GM19043 (cell line): Measurements from ENCODE around the gene ZBTB12.
"Not testable (repeated sequence)": the region's sequence is repeated elsewhere in the genome, so short reads cannot be mapped to it uniquely, and the experiment has no call there.

Experiments used
- ATAC-seq: cut with Tn5 transposase; IDR thresholded peaks from one replicate; pipeline ENCODE4 v1.9.1; 2021; ENCODE audit warnings: low read depth; ENCODE audit not compliant: unreplicated experiment

ZBTB12 gene

DNA sequence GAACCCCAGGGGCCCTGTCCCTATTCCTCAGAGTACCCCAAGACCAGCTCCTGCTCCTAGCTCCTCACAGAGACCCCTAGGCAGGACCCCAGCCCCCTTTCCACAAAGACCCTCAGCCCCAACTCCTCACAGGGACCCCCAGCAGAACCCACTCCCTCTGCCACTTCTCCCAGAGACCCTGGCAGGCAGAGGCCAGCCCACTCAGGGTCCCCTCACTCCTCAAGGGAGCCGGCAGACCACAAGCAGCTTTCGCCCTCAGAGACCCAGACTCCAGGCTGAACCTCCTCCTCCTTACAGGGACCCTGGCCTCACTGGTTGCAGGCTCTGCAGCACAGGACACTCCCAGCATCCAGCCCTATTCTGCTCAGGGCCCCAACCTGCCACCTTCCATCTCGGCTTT is 23.7 kb downstream of the ZBTB12 start:
- ATAC-seq = no peak

DNA sequence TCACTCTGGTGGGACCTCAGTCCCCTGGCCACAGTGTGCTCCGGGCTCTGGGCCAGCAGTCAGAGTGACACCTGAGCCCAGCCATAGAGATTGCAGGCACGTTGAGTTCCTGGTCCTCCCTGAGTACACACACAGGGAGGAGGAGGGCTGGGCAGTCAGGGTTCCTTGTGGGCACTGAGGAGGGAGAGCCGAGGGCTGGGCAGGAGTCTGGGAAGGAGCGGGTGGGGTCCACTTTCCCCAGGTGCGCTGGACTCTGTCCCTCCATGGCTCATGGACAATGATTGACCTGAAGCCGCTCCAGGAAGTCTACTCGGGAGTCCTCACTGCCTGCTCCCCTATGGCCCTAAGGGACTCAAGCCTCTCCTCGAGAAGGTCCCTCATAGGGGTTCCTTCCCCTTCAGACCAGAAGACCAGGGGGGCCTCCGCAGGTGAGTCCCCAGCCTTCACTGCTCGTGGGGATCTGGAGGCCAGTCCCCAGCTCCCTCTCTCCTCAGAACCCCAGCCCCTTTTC is 24.2 kb downstream of the ZBTB12 start:
- no peak for ATAC-seq

DNA sequence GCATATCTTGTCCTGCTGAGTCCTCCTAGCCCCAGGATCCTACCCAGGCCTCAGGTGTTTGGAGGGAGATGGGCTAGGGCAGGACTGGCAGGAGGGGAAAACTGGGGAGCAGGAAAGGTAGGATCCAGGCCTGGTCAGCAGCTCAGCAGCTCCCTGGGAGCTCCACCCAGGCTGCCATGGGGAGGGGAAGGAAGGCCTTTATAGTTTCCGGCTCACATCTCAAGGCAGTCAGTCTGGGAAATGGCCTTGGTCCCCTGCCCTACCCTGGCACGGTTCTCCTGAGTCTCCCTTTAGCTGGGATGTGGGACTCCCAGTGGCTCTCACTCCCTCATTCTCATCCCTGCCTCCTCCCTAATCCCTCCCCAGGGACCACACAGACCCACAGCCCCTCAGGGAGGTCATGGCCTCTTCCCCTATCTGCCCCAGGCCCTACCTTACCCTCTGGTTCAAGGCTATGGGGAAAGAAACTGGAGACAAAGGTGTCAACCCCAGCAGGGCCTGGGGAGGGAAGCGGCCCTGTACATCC is 24.7 kb downstream of the ZBTB12 start:
- no peak for ATAC-seq

DNA sequence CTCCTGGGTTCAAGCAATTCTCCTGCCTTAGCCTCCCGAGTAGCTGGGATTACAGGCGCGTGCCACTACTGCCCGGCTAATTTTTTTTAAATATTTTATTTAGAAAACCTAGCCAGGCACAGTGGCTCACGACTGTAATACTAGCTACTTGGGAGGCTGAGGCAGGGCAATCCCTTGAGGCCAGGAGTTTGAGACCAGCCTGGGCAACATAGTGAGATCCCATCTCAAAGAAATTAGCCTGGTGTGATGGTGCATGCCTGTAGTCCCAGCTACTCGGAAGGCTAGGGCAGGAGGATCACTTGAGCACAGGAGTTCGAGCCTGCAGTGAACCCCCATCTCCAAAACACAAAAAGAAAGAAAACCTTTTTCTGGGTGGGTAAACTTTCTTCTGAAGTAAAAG is 25.5 kb downstream of the ZBTB12 start:
- ATAC-seq = no peak

DNA sequence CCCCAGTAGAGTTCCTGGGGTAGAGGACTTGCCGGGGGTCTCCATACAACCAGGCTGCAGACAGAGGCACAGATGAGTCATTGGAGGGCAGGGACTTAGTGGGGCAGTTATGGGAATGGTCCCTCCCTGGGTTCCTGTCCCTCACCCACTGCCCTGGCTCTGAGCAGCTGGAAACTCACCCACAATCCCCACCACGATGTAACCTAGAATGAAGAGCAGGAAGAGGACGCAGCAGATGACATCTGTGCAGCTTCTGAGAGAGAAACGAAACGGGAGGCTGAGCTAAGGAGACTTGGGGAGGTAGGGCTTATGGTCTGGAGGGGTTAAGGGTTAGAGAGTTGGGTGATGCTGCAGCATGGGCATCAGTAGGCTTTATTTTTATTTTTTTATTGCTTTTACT is 26.0 kb downstream of the ZBTB12 start:
- no peak for ATAC-seq

DNA sequence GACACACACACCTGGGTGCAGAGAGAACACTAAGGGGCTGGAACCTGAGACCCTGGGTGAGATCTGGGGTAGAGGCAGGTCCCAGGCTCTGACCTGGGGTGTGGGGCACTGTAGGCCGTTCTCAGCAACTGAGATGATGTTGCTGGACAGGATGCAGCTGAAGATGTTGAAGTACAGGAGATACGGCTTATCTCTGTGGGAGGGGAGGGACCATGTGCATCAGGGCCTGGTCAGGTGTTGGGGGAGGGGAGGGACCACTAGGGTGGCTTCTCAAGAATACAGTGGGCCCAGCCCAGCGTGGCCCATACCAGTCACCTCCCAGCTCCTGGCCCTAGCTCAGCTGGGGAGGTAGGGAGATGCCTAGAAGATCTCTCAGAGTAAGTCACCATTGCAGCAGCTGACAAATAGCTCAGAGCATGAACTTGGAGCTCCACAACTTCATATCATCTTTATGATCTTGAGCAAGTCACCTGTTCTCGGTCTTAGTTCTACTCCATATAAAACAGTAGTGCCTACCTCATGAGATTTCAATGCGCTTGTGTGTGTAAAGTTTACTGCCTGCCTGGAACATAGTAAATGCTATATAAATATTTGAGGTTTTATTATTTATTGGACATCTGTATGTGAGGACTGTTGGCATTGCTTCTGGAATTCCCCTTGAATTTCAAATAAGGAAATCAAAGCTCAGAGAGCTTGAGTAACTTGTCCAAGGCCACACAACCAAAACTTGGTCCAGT is 26.9 kb downstream of the ZBTB12 start:
- ATAC-seq = no peak

DNA sequence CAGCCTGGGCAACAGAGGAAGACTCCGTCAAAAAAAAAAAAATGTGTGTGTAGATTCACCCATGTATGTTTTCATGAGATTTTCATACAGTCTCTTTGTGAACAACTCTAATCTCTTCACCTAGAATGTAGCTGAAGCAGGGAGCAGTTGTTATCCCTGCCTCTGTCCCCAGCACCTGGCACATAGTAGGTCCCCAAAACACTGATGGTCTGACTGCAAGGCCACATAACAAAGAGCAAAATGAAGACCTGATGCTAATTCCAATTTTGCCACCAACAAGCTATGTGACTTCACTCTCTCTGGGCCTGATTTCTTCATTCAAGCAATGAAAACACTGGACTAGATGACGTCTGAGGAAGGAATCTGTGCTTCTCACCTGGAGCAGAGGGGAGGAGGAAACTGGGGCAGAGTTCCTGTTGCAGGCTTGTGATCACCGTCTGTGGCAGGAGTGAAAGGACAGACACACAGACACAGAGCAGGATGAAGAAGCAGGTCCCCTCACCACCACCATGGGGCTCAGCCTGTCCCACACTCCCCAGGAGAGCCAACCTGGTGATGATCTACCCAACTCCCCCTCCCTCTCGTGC is 27.7 kb downstream of the ZBTB12 start:
- ATAC-seq = no peak

DNA sequence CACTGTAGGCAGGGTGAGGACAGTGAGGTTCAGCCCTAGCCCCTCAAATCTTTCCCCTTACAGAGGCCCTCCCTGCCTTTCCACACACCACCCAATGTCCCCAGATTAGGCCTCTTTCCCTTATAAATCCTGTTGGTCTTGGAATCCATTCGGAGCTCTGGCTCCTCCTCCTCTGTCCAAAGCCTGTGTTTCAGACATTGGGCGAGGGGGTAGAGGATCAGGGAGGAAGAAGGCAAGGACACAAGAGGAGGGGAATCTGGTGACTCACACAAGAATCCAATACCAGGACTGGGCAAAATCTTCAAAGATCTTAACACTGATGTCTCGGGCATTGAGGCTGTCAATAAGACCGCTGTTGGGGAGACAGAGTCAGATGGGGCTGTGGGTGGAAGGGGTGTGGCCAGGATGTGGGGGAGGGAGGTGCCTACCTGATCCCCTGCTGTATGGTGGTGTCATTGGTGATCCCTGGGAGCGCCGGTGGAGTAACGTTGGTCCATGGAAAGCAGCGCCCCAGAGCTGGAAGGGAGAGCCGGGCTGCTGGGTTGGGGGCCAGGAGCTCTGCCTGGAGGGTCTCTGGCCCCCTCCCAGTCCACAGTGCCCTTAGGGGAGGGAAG is 30.7 kb downstream of the ZBTB12 start:
- no peak for ATAC-seq

DNA sequence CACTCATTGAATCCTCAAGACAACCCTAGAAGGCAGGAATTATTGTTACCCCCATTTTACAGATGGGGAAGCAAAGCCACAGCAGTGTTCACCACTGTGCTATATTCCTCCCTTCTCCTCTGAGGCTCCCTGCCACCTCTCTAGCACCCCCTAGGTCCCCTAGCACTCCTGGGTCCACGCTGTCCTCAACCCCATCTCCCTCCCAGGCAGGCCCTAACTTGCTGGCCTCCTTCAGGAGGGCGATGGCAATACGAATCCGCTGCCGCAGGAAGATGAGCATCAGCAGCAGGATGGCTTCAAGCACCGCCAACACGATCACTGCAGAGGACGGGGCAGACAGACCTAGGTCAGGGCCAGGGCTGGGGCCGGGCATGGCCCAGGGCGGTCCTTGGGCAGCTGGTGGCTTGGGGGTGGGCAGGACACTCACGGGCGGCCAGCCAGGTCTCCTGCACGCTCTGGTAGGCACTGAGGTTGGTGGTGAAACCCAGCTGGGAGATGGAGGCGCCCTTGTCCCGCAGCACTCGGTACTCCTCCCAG is 31.4 kb downstream of the ZBTB12 start:
- no peak for ATAC-seq

DNA sequence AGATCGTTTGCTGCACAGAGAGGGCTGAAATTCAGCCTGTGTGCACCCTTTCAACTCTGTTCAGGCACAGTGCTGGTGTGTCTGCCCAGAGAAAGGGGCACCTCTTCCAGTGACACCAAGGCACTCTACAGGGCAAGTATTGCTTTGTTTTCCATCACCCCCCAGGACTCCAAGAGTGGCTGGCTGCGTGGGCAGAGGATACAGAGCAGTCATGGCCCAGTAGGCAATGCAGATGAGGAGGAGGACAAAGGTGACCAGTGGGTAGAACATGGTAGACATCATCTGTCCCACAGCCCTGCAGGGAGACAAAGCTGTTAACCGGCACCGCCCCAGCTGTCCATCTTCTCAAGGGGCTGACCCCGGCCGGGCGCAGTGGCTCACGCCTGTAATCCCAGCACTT is 32.5 kb downstream of the ZBTB12 start:
- ATAC-seq = no peak

DNA sequence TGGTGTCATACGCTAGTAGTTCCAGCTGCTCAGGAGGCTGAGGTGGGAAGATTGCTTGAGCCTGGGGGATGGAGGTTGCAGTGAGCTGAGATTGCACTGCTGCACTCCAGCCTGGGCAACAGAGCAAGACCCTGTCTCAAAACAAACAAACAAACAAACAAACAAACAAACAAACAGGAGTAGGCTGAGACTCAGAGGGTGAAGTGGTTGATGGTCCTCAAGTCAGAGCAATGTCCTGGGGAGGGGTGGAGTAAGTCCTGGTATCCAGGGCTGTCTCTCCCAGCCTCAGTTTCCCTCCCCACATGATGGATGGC is 33.3 kb downstream of the ZBTB12 start:
- ATAC-seq = not testable (repeated sequence)

DNA sequence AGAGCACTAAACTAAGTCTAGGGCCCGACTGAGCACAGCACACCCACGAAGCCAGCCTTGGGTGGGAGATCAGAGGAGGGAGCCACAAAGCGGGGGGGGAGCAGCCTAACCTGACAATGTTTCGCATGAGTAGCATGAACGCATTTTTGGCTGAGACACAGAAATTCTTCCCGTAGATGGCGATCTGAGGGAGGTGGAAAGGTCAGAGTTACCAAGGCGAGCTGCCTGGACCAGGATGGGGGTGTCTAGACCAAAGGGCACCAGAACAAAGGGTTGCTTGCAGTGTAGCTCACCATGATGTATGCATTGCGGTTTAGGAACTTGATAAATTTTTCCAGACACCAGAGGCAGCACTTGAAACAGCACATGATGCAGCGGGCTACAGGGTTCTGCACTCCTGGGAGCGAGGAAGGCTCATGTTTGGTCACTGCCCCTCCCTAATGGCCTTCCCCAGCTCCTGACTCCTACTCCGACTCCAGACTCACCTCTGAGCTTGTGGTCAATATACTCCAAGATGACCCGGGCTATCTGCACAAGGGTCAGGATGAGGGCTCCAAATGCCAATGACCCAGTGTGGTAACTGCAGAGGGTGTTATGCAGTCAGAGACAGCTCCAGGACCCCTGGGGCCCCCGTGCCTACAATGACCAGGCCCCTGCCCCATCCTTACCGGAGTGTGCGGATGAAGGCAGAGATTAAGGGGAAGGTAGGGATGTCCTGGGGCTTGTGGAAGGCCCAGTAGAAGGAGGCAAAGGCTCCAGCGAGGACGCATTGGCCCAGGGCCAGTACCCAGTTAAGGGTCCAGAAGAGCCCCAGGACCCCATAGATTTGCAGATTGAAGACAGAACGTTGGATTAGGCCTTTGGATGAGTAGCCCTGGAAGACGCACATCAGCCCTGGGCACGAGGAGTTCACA is 36.4 kb downstream of the ZBTB12 start:
- no peak for ATAC-seq

DNA sequence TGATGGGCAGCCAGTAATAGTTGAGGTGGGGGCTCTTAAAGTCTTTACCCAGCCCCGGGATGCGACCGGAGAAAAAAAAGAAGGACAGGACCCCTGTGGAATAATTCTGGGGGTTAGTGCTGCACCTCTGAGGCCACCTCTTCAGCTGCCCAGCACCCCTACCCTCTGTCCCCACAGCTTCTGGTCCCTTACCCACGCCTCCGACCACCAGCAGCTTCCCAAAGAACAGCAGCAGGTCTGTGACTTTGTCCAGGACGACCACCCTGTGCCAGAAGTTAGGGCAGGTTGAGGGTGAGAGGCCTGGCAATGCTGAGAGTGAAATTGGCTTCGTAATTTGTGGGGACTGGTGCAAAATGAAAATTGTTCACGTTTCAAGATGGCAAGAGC is 37.1 kb downstream of the ZBTB12 start:
- ATAC-seq = no peak

DNA sequence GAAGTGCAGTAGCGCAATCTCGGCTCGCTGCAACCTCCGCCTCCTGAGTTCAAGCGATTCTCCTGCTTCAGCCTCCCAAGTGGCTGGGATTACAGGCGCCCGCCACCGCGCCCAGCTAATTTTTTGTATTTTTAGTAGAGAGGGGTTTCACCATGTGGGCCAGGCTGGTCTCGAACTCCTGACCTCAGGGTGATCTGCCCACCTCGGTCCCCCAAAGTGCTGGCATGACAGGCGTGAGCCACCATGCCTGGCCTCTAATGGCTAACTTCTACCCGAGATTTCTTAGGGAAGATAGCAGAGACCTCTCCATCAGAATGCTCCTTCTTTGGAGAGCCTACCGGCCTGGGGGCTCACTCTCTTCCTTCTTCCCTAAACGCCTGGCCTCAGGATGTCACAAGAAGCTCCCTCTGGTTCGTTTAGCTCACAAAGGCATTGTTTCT is 37.7 kb downstream of the ZBTB12 start:
- ATAC-seq = not testable (repeated sequence)

DNA sequence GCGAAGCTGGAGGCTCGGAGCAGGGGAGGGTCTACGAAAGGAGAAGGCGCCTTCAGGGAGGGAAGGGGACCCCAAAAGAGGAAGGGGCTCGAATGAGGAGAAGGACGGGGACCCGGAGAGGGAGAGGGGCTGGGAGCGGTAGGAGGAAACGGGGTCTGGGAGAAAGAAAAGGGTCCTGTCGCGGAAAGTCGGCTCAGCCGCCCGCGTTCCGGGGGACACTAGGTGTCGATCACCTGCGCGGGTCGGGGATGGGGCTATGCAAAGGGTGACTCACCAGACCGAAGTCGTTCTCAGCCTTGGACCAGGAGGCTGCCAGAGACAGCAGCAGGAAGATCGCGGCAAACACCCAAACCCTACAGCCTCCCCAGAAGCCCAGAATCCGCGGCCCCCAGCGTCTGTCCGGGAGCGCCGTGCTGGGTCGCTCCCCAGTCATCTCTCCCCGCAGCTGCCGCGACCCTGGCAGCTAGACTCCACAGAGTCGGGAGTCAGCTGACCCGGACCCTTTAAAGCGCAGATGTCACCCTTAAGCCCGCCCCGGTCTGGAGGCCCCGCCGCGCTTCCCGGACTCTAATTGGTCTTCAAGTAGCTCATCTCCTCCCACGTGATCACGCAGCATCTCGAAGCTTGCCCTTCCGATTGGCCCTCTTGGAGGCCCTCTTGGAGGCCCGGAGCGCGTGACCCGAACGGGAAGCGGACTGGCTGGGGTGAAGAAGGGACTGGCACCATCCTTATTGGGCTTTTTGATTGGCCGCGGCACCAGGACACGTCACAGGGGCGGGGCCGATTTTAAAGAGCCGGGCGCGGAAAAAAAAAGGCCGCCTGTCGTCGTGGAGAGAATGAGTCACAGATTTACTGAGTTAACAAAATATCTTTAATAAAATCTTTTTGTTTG is 39.3 kb downstream of the ZBTB12 start, which contains the start of gene NEU1:
NEU1 (minus strand) TSS at position 478 of the 892 bp plus-strand sequence; CDS start at position 433, 45 bp downstream.
- peak; percentile 87 for ATAC-seq

DNA sequence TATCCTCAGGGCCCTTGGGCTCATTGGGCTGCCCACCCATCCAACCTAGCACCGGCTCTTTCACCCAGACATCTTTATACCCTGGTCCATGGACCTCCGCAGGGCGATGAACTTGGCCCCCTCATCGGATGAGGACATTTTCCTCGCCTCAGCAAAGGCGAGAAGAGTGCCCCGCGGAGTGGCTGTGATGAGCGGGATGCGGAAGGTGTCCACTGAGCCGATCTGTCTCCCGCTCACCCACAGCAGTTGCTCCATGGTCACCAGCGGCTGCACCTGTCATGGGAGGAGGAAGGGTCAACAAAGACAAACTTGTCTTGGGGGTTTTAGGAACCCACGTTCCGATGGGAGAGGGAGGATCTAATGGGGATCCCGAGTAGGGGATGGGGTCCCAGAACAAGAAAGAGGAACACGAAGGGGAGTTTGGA is 40.0 kb downstream of the ZBTB12 start:
- no peak for ATAC-seq

DNA sequence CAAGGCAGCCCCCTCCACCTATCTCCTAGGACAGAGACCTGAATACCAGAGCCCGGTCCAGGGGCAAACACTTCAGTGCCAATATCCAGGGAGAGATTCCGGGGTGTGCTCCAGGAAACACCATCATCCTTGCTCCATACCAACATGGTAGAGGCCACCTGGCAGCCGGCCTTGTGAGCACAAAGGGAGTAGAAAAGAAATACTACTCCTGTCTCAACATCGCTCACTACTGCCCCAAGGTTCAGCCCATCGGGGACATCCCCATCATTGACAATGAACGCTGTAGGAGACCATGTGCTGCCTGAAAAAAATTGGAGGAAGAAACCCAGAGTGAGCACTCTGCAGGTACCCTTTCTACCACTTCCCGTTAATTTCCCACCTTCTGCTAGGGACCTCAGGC is 40.7 kb downstream of the ZBTB12 start:
- ATAC-seq = no peak

DNA sequence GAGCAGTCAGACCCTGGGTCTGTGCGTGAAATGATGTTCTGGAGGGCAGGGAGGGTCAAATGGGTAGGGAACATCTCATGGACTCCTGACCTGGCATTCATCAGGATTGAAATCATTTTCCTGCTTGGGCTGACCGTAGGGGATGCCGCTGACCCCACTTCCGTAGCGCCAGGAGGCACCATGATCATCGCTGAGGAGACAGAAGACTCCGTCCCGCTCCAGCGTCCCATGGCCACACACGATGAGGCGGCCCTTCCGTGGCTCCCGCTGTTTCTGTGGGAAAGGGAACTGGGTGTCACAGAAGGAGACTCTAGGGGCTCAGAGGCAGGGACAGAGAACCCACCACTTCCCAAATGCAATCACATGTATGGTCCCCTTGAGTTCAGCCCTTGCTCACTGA is 41.5 kb downstream of the ZBTB12 start:
- ATAC-seq = no peak

DNA sequence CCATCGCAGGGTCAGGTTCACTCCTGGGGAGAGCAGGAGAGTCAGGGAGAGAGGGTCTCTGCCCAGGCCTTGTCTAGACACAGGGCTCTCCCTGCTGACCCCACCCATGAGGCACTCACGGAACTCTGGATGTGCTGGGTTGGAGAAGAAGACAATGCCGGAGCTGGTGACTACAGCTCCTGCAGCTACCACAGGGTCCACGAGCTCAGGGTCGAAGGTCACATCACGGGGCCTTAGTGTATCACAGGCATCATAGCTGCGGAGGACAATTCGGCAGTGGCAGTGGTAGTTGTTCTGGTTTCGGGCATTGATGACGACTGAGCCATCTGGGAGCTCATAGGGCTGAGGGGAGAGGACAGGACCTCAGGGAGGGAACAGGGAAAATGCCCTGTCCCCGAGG is 42.0 kb downstream of the ZBTB12 start:
- ATAC-seq = no peak
